Breast epithelium (tissue), 3 donors: Measurements from ENCODE around the gene RMND1.
A peak's percentile ranks its signal among the peaks of the same experiment; 100 is the strongest.

ENCODE experiments used
- CTCF ChIP-seq, 3 donors: fragments of 450-650 bp; IDR thresholded peaks; one replicate each; pipeline ENCODE4 v1.5.1; 2016 to 2017; ENCODE audit warnings: antibody characterized with exemption in 3 of 3, mild to moderate bottlenecking in 3 of 3, moderate library complexity in 3 of 3
- POLR2A ChIP-seq: fragments of 450-650 bp; IDR thresholded peaks from one replicate; pipeline ENCODE4 v1.6.1; 2016; ENCODE audit warnings: antibody characterized with exemption, mild to moderate bottlenecking, moderate library complexity

DNA sequence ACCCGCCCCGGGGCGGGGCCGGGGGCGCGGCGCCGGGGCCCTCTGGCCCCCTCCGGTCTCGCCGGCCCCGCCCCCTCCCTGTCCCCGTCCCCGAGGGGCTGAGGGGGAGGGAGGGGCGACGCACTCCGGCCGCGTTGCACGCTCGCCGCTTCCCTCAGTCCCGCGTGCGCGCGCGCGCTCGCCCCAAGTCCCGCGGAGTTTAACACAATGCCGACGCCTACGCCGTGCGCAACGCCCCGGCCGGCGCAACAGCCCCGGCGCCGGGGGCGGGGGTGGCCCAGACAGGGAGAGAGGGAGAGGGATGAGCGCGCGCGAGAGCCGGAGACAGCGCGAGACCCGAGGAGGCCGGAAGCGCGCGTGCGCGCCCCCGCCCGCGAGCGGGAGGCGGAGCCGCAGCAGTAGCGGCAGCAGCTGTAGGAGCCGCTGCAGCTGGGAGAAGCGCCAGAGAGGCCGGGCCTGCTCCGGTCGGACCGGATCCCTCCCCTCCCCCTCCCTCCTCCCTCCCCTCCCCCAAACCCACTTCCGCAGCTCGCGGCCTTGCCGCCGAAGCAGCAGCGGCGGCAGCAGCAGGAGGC lies 61.6 kb downstream of the RMND1 start:
- no peak for TF ChIP-seq CTCF (IDR thresholded peaks at IDR 0.05)
- TF ChIP-seq POLR2A: peak; percentile 59
